Thyroid gland (tissue), 4 donors: ENCODE measurements around the gene BDH1. TPM values are rescaled to one million over a fixed set of nuclear protein-coding genes. Genes with fewer than 3 reads are reported as not detected.
"Not testable (repeated sequence)": the region's sequence is repeated elsewhere in the genome, so short reads cannot be mapped to it uniquely, and the experiment has no call there.

Experiments used
- DNase-seq, 2 donors: peaks; one replicate each; pipeline ENCODE4 v3.0.0-alpha.2; 2019
- H3K27ac ChIP-seq, 3 donors: fragments of 200-600 bp; sonication (generic); 1 replicate in 2 of 3; 2 replicates in 1 of 3; pipeline ENCODE4 v1.5.1; 2016 to 2019; ENCODE audit warnings: mild to moderate bottlenecking in 1 of 3, moderate library complexity in 1 of 3
- H3K27me3 ChIP-seq: fragments of 200-600 bp; sonication (generic); one replicate; pipeline ENCODE4 v1.5.1; 2019
- H3K36me3 ChIP-seq, 2 donors: fragments of 200-600 bp; sonication (generic); one replicate each; pipeline ENCODE4 v1.5.1; 2016 to 2019
- H3K4me1 ChIP-seq, 2 donors: fragments of 200-600 bp; sonication (generic); one replicate each; pipeline ENCODE4 v1.5.1; 2017 to 2019
- H3K4me3 ChIP-seq, 3 donors: fragments of 200-600 bp; sonication (generic); replicated peaks in 1 of 3; 1 replicate in 2 of 3; 2 replicates in 1 of 3; pipeline ENCODE4 v1.5.1; 2016; ENCODE audit warnings: mild to moderate bottlenecking in 1 of 3
- H3K9me3 ChIP-seq: fragments of 200-600 bp; sonication (generic); one replicate; pipeline ENCODE4 v1.5.1; 2017
- CTCF ChIP-seq, 6 experiments: fragments of 200-600 bp in 3 of 6; fragments of 450-650 bp in 3 of 6; sonication (generic) in 3 of 6; IDR thresholded peaks; one replicate each; pipeline ENCODE4 v1.5.1; 2016 to 2019; ENCODE audit warnings: antibody characterized with exemption in 6 of 6, mild to moderate bottlenecking in 2 of 6, inconsistent platforms in 1 of 6, moderate library complexity in 1 of 6
- POLR2A ChIP-seq, 2 donors: fragments of 450-650 bp; IDR thresholded peaks; one replicate each; pipeline ENCODE4 v1.6.1; 2017; ENCODE audit warnings: antibody characterized with exemption in 2 of 2, mild to moderate bottlenecking in 2 of 2, moderate library complexity in 1 of 2
- WGBS, 2 donors: methylation state at CpG; one replicate each; pipeline ENCODE4 v1.1.5; 2017; 5-methylcytosine and 5-hydroxymethylcytosine counted together
- intact Hi-C: fragments of 100-400 bp; cut with DNase I; formaldehyde crosslinking; loops from one replicate; pipeline ENCODE4 v1.15.1; 2023
- total RNA-seq, 4 donors: library from RNA; depleted of rRNA; stranded (reverse); fragments of >200 nt; gene quantifications; one replicate each; pipeline ENCODE4 v1.2.3, GENCODE V29; 2016

Gene BDH1
- total RNA-seq, 4 donors from 2014 or later = 37.1 to 83.1 (median 57.8) TPM

- Histone ChIP-seq H3K27ac (no peak overlapping the region), H3K4me3 (no peak overlapping the region), H3K36me3 (no peaks in the 10 kb centered on the region), H3K4me1 (peaks cover 9 to 22% of the 10 kb centered on the region in 2 donors), H3K27me3 (no peaks in the 10 kb centered on the region), H3K9me3 (no peaks in the 10 kb centered on the region)
- no peak for TF ChIP-seq POLR2A (IDR thresholded peaks at IDR 0.05)
- TF ChIP-seq CTCF (IDR thresholded peaks at IDR 0.05) = no peak
- WGBS, 2 donors = 93 to 97% methylated on average over 11 to 12 of the region's 12 CpGs
- DNase-seq = no peak
- intact Hi-C loops = no loop called here
These were observed 71.4 kb downstream of the BDH1 start for GRCh38 chr3:197484204-197484901.

DNA sequence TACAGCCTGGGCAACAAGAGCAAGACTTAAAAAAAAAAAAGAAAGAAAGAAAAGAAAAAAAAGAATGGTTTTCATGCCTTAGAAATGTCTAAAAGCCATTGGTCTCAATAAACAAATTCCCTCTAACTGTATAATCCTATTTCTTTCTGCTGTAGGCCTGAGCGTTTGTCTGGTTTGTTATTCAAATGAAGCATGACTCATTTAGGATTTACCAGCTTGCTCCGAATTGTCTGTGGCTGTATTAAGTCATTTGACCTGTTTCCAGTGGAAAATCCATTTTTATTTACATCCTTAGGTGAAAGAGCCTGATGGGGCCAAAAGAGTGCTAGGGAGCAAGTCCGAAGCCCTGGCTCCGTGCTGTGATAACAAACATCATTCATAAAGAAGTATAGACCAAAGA lies 73.8 kb downstream of the BDH1 start:
- intact Hi-C loops = no loop called here
- H3K9me3 ChIP-seq = no peaks in the 10 kb centered on the region
- H3K4me3 ChIP-seq = no peak overlapping the region
- H3K36me3 ChIP-seq = no peaks in the 10 kb centered on the region
- TF ChIP-seq POLR2A (IDR thresholded peaks at IDR 0.05) (no peak), CTCF (IDR thresholded peaks at IDR 0.05) (no peak)
- 88 to 93% methylated on average over 4 of the region's 4 CpGs for WGBS, 2 donors
- H3K27ac ChIP-seq = no peak overlapping the region
- peaks cover 6 to 9% of the 10 kb centered on the region in 2 donors for H3K4me1 ChIP-seq
- H3K27me3 ChIP-seq = no peaks in the 10 kb centered on the region
- no peak for DNase-seq

DNA sequence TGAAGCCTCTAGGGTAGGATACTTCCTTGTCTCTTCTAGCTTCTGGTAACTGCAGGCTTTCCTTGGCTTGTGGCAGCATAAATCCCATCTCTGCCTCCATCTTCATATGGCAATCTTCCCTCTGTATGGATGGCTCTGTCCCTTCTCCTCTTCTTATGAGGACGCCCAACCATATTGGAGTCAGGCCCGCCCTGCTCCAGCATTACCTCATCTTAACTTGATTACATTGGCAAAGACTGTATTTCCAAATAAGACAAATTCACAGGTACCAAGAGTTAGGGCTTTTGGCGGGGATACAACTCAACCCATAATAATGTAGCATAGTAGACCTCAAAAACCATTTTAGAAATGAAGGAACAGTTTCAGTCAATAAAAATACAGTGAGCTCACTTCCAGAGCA lies 75.4 kb downstream of the BDH1 start:
- no peaks in the 10 kb centered on the region for H3K36me3 ChIP-seq
- no peak for TF ChIP-seq CTCF (IDR thresholded peaks at IDR 0.05)
- no peak for TF ChIP-seq POLR2A (IDR thresholded peaks at IDR 0.05)
- WGBS, 2 donors = 95 to 98% methylated on average over 3 of the region's 3 CpGs
- no peak overlapping the region for H3K4me3 ChIP-seq
- H3K4me1 ChIP-seq = peaks cover 6 to 9% of the 10 kb centered on the region in 2 donors
- H3K9me3 ChIP-seq = no peaks in the 10 kb centered on the region
- H3K27ac ChIP-seq = no peak overlapping the region
- no peaks in the 10 kb centered on the region for H3K27me3 ChIP-seq
- intact Hi-C loops = no loop called here
- DNase-seq = no peak

- Histone ChIP-seq H3K27me3 (no peaks in the 10 kb centered on the region), H3K9me3 (no peaks in the 10 kb centered on the region), H3K27ac (no peak overlapping the region), H3K36me3 (no peaks in the 10 kb centered on the region), H3K4me1 (peaks cover 6 to 9% of the 10 kb centered on the region in 2 donors), H3K4me3 (no peak overlapping the region)
- TF ChIP-seq CTCF (IDR thresholded peaks at IDR 0.05) = no peak
- no peak for TF ChIP-seq POLR2A (IDR thresholded peaks at IDR 0.05)
- intact Hi-C loops = no loop called here
- WGBS, 2 donors = 80 to 83% methylated on average over 11 of the region's 11 CpGs
- no peak for DNase-seq
These were observed 76.8 kb downstream of the BDH1 start for GRCh38 chr3:197478746-197479668.

DNA sequence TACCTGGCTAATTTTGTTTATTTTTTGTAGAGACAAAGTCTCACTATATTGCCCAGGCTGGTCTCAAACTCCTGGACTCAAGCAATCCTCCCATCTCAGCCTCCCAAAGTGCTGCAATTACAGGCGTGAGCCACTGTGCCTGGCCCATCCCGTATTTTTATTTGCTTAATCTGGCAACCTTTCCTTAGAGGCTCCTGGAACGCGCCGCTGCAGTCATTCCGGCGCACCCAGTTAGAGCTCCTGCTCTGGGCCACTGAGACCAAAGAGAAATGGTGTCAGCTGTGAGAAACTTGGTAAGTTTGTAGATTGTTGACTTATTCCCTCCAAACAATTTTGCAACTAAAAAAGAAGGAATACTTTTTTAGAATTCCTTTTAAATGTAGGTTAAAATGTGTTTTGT lies 78.0 kb downstream of the BDH1 start:
- H3K4me3 ChIP-seq, H3K27ac ChIP-seq, H3K4me1 ChIP-seq, H3K36me3 ChIP-seq, DNase-seq, intact Hi-C loops, H3K27me3 ChIP-seq, H3K9me3 ChIP-seq: not testable (repeated sequence)
- 91 to 96% methylated on average over 7 of the region's 7 CpGs for WGBS, 2 donors
